OCI-M2 (cell line): Measurements from ENCODE around the gene ZCCHC9.
"Not testable (repeated sequence)": the region's sequence is repeated elsewhere in the genome, so short reads cannot be mapped to it uniquely, and the experiment has no call there.

Experiments used
- DNase-seq: peaks from one replicate; lab custom pipeline; 2025; ENCODE audit not compliant: unreplicated experiment; lab: John Stamatoyannopoulos, UW

ZCCHC9 gene

DNA sequence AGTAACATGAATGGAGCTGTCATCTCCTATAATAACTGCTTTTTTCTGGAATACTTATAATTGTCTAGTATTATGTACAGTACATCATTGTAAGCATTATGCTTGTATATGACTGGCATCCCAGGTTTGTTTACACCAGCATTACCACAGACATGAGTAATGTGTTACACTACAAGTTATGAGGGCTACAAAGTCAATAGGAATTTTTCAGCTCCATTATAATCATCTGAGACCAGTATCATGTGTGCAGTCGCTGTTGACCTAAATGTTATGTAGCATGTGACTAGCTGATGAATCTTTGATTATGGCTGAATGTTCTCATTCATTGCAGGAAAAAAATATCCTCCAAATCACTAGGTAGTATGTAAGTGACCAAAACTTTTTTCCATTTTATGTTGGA is 2.2 kb downstream of the ZCCHC9 start:
- DNase-seq, result no peak

DNA sequence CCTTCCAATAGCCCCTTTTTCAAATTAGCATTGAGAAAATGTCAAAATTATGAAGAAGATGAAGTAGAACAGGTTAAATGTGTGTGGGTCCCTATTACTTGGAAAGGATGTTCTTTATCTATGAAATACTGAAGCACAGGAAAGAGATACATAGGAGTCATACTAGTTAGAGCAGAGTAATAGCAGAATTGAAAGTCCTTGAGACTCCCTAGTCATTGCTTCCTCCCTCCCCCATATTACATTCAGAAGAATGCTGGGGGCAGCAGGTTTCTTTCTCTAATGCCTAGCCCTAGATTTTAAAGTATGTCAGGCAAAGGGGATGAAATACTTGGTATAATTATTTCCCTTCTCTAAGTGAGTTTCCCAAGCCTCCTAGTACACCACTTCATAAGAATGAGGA is 4.4 kb downstream of the ZCCHC9 start:
- no peak for DNase-seq

DNA sequence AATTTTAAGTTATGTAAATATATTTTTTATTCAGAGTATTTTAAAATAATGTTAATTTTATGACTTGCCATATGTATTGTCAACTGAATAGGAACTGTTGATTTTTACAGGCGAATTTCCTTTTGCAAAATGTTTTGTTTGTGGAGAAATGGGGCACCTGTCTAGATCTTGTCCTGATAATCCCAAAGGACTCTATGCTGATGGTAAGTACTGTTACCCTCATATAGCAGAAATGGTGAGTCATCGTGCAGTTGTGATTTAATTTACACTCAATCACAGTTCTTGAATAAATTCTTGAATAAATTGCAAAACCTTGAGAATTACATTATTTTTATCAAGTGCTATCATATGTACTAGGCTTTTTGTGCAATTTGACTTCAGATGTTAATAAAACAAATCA is 7.4 kb downstream of the ZCCHC9 start:
- DNase-seq, result no peak

DNA sequence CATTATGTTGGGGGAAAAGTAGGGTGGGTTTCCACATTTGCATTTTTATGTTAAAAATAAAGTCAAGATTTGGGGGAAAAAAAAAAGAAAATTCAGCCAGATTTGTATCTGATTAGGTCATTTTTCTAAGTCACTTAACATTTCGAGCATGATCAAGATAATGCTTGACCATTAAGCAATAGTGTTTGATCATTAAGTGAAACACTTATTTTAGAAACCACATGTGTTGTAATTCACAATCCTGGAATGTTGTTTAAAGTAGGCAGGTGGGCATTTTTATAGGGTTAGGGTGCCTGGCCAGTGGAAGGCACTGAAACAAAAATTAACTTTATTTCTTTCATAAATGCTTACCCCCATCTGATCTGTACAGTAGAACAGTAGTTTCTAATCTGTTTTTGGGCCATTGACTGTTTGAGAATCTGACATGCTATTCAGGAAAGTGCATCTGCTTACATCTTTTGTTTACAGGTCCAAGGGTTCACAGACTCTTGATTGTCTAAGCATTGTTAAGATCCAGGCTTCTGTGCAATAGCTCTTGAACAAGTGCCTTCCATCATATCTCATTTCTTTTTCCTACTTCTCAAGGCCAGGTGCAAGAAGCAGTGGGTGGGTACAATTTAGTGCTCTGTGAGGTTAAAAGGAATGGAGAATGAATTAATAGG is 9.1 kb downstream of the ZCCHC9 start:
- DNase-seq, result no peak

DNA sequence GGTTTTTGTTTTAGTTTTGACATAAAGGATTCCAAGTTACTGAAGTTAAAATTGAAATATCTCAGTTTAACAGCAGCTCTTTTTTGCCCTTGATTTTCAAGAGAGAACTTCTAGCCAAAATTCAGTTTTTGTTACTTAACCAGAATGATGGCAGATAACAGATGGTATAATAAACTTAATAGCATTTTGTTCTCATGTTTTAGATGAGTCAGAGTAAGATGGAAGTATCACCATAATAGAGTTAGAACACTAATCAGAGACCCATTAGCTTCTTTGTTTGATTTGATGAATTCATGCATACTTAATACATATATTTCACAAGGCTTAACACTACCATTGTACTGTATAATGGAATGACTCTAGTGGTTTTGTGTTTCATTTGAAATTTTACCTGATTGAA is 11.9 kb downstream of the ZCCHC9 start:
- no peak for DNase-seq

DNA sequence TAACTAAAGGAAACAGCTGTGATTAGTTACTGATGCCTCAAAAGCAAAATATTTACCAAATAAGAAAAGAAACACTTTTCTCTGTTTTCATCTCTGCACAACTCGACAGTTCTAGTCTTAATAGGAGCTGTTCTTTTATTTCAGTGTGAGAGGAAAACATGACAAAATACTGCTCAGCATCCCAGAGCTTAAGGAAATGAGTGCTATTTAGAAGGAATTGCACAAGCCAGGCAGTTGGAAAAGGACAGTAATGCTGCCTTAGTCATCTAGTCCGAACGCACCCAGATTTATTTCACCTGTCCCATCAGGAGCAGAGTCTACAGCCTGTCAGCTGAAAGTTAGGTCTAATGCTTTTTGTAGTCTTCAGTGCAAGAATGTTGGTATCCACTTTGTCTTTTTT is 12.3 kb downstream of the ZCCHC9 start:
- no peak for DNase-seq

DNA sequence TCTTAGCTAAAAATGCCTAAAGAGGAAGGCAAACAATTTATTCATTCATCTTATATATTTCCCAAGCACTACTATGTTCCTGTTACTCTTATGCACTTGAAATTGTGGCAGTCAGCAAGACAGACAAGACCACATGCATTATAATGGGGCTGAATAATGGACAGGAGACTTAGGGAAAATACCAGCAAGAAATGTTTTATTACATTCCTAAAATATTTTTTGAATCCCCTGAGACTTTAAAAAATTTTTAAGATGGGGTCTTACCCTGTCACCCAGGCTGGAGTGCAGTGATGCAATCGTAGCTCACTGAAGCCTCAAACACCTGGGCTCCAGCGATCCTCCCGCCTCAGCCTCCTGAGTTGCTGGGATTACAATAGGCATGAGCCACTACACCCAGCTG is 13.2 kb downstream of the ZCCHC9 start:
- DNase-seq, result no peak

DNA sequence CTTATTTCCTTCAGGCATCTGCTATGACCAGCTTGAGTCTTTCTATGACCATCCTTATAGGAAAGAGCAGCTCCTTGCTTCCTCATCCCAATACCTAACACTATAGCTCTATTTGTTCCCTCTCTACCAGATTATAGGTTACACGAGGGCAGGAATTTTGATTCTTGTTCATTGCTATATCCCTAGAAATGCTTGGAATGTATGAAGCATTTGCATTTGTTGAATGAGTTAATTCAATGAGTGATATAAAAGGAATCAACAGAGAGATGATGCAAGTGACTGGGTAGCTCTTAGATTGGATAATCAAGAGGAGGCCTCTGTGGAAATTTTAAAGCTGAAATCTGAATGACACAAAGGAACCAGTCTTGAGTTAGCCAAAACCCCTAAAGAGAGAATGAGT is 13.9 kb downstream of the ZCCHC9 start:
- no peak for DNase-seq

DNA sequence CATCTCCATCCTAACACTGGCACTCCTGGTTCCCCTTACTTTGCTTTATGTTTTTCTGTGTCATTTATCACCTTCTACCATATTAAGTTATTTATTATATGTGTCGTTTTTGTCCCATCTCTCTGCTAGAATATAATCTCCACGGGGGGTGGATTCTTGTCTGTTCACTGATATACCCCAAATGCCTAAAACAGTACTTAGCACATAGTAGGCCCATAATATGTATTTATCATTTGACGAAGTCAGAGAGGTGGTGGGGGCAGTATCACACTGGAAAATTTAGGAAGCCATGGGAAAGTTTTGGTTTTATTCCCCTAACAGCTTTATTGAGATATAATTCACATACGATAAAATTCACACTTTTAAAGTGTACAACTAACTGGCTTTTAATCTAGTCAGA is 14.4 kb downstream of the ZCCHC9 start:
- no peak for DNase-seq

DNA sequence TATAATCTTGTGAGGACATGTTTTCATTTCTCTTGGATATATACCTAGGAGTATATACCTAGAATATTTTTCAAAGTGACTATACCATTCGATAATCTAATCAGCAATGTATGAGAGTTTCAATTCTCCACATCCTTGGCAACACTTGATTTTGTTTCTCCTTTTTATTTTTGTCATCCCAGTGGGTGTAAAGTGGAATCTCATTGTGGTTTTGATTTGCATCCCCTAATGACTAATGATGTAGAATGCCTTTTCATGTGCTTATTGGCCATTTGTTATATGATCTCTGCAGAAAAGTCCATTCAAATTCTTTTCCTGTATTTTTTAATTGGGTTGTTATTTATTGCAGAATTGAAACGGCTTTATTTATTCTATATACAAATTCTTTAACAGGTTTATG is 15.2 kb downstream of the ZCCHC9 start:
- no peak for DNase-seq

DNA sequence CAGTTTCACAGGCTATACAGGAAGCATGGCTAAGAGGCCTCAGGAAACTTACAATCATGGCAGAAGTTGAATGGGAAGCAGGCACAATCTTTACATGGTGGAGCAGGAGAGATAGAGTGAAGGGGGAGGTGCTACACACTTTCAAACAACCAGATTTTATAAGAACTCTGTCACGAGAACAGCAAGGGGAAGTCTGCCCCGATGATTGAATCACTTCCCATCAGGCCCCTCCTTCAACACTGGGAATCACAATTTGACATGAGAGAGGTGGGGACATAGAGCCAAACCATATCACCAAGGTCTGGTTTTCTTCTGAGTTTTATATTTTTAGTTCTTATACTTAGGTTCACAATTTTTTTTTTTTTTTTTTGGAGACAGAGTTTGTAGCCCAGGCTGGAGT is 16.1 kb downstream of the ZCCHC9 start:
- no peak for DNase-seq

DNA sequence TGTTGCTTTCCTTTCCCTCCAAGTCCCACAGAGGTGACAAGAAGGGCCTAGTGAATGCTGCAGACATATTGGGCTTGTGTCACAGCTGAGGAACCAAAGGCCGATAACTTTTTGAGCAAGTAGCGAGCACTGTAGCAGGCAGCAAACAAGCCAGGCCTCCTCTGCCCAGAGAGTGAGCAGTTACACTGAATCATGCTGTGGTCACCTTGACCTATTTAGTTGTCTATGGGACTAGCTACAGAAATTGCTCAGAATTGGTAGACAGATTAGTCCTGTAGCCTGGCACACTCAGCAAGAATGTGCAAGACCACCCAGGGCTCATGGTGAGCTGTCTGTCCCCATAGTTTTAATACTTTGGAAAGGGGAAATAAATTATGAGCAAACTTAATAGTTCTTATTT is 25.2 kb downstream of the ZCCHC9 start:
- DNase-seq, result no peak

DNA sequence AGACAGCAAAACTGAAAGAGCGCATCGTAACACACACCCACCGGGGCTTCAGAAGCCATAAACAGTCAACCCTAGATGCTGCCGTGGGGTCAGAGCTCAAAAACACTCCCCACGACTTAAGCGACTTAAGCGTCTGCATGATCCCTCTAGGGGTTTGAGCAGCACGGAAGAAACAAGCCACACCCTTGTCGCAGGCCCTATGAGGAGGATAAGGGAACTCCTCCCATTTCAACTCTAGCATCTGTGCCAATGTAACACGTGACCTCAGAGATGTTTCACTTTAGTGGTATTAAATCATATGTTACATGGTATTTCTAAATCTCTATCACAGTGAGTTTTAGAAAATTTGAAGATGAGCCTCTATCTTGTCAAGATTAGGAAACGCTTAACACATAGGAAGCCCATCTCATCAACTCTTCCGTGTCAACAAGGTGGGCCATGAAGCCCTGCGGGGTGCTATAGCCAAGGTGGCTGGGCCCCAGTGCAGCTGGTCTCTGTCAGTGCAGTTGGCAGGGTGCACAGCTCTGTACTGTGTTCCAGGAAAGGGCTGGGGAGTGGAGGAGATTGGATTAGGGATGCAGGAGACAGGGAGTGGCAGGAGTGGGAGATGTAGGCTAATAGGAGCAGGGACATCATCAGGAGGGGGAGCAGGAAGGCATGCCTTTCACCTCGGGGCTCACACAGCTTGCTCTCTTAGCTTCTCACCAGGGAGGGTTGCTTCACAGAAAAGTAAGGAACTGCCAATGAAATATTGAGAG is 33.1 kb downstream of the ZCCHC9 start:
- DNase-seq, result no peak

DNA sequence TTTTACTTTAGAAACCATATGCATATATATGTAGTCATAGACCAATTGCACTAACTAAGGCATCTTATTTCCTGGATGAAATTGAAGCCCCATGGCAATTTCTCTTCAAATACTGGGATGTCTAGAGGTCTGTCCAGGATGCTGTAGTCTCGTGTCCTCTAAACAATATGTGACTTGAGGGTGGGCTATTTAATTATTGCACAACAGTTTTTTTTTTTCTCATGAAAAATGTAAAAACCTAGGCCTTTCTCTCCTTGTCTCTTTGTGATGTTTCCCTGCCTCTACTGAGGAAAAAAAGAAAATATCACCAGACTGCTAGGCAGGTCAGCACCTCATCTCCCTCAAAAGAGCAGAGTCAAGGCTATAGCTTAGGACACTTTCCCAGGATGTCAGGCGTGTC is 34.6 kb downstream of the ZCCHC9 start:
- no peak for DNase-seq

DNA sequence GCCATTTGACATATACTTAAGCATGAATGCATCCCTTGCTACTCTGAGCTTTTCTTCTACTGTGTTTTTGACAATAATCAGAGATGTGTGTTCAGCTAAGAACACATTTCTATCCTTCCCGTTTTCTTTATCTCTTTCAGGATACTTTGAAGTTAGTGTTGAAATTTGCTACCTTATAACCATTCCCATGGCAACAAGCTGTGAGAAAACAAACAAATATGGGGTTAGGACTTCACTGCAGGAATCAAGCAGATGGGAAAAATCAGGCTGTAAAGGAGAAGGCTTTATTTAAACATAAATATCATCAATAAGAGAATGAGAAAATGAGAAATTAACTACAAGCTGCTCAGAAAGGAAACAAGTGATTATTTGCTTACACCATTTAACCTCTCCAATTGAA is 35.2 kb downstream of the ZCCHC9 start:
- DNase-seq, result no peak

DNA sequence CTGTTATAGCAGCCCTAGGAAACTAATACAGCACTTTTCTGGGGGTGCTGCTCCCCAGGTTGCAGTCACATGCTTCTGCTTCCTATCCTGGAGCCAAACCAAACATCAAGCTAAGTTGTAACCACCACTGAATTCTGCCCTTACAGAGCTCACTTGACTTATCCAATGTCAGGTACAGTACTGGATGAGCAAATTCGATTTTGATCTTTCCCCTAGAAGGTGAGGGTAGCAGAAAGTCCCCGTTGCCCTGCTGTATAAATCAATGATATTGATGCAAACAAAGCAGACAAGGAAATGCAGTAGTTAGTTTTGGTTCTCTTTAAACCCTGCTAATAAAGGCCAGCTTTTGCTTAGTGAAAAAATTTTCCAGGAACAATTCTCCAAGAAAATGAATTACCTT is 36.4 kb downstream of the ZCCHC9 start:
- DNase-seq, result no peak

DNA sequence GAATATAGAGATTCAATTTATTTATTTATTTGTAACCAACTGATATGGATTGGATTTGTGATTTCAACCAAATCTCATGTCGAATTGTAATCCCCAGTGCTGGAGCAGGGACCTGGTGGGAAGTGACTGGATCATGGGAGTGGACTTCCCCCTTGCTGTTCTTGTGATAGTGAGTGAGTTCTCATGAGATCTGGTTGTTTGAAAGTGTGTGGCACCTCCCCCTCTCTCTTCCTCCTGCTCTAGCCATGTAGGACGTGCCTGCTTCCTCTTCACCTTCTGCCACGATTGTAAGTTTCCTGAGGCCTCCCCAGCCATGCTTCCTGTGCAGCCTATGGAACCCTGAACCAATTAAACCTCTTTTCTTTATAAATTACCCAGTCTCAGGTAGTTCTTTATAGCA is 36.8 kb downstream of the ZCCHC9 start:
- not testable (repeated sequence) for DNase-seq

DNA sequence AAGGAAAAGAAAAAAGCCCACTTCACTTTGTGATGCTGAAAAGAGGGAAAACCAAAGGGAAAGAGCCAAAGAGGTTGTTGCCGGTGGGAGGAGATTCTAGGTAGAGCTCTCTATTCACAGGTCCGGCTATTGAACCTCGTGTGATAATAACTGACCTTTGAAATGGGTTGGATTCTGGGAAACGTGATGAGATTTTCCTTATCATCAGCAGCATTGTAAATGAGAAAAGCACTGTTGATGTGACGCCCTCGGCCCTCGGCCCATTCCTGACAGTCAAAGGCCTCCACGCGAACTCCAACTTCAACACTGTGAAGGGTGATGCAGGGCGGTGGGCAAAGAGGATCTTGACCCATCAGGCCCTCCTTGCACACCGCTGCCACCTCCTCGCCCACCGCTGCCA is 43.3 kb downstream of the ZCCHC9 start:
- no peak for DNase-seq

DNA sequence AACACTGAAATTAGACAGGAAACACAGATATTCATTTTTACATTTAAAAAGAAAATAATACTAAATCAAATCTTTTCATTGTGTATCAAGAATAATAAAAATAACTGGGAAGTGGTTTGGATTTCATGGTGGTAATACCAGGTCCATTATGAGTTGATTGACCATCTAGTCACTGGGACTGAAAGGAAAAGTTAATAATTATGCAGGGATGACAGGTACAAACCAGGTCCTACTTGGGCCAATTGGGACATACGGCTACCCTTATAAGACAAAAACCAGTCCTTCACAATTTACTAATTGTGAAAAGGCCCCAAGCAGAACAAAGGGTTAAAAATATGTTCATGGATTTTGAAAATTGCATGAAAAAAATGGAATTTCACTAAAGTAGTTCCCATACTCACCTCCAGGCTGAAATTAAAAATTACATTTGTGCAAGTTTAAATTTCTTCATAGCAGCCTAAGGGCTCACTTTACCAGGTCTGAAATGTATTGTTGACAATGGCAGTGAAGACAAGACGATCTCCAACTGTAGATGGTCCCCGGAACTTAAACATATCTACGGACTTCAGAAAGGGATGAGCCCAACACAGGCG is 44.1 kb downstream of the ZCCHC9 start:
- DNase-seq, result no peak

DNA sequence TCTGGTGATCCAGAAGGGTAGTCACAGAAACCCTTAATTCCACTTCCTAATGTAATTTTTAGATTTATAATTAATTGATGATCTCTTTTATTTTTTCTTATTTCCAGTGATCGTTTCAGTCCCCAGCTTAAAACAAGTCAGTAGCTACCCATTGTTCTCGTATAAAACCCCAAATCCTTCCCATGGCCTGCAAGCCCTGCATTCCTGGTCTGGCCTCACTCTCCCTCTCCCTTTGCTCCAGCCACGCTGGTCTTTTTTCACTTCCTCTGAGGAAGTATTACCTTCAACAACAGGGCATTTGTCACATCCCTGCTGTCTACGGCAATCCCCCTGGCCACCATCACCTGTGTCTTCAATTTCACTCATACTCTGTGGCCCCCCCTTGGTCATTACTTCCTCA is 47.8 kb downstream of the ZCCHC9 start:
- DNase-seq, result no peak

DNA sequence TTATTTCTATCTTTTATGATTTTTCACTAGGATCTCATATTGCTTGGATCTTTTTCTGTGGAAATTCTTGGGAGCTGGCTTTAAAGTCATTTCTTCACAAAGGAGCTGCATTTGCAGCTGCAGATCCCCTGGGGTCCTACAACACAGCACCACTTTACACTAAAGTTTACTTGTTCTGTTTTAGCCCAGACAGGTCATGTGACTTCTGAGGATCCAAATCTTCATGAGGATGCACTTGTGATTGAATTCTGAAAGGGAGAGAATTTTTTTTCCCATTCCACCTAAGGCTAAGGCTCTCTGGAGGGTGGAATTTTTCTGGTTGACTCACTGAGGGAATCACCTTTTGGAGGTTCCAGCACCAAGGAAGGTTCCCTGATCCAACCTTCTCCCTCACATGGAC is 49.1 kb downstream of the ZCCHC9 start:
- no peak for DNase-seq

DNA sequence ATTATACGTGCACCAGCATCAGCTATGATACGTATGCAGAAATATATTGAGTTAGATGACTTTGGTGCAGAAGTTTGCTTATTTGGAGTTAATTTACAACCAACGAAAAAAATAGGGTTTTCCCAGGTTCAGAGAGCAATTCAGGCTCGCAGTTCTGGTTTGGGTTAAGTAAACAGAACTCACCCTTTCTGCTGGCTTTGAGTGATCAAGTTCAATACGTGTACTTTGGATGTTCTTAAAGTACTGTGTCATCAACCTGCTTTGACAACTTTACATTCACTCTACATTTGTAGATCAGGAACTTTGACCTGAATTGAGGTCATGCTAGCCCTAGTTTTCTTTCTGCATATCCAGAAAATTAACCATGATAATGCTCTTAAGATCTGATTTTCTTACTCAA is 51.8 kb downstream of the ZCCHC9 start:
- no peak for DNase-seq

DNA sequence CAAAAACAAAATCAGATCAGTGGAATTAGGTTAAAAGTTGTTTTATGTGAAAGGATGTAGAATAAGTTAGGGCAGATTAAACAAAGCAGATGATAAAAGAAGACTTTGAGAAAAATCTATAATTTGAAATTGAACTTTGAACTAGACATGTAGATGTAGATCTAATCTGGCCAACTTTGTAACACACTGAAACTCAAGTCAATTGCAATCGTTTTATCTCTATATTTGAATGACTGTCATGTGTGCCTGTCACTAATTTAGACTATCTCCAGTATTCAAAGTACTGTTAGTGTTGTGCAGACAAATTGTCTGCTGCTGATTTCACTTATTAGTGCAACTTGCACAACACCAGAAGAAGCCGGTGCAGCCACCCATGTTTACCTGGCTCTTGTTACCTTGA is 52.7 kb downstream of the ZCCHC9 start:
- no peak for DNase-seq
